Muscle layer of duodenum (tissue), 2 donors: ENCODE results near the gene FBXW7.

Experiments used
- H3K27ac ChIP-seq: one replicate; pipeline ENCODE4 v1.7.0; 2013; ENCODE audit warnings: mild to moderate bottlenecking, low read length
- H3K27me3 ChIP-seq: one replicate; pipeline ENCODE4 v1.7.0; 2013; ENCODE audit warnings: low read depth, mild to moderate bottlenecking, control low read depth, low read length
- H3K36me3 ChIP-seq, 2 donors: one replicate each; pipeline ENCODE4 v1.7.0; 2013; ENCODE audit warnings: low read length in 2 of 2, control low read depth in 1 of 2, mild to moderate bottlenecking in 1 of 2; ENCODE audit not compliant: insufficient read depth in 2 of 2, control insufficient read depth in 1 of 2
- H3K4me1 ChIP-seq, 2 donors: one replicate each; pipeline ENCODE4 v1.7.0; 2013; ENCODE audit warnings: low read length in 2 of 2, mild to moderate bottlenecking in 2 of 2, control low read depth in 1 of 2, moderate library complexity in 1 of 2; ENCODE audit not compliant: insufficient read depth in 2 of 2, control insufficient read depth in 1 of 2
- H3K4me3 ChIP-seq, 2 donors: one replicate each; pipeline ENCODE4 v1.7.0; 2013; ENCODE audit warnings: low read length in 2 of 2, low read depth in 1 of 2, mild to moderate bottlenecking in 1 of 2
- H3K9me3 ChIP-seq, 2 donors: one replicate each; pipeline ENCODE4 v1.7.0; 2013; ENCODE audit warnings: low read length in 2 of 2, control low read depth in 1 of 2, mild to moderate bottlenecking in 1 of 2; ENCODE audit not compliant: control insufficient read depth in 1 of 2
- donor health status: healthy.

Gene FBXW7

DNA sequence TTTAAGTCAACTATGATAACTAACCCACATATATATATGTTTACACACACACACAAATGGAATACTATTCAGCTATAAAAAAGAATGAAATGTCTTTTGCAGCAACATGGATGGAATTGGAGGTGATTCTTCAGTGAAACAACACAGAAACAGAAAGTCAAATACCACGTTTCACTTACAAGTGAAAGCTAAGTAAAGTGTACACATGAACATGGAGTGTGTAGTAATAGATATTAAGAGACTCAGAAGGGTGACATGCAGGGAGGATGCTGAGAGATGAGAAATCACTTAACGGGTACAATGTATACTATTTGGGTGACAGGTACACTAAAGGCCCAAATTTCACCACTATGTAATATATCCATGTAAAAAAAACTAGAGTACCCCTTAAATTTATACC lies 146.5 kb downstream of the FBXW7 start:
- H3K27me3 ChIP-seq: no peaks in the 10 kb centered on the region
- H3K4me3 ChIP-seq: no peak overlapping the region
- no peak overlapping the region for H3K27ac ChIP-seq
- H3K36me3 ChIP-seq: no peaks in the 10 kb centered on the region
- no peaks in the 10 kb centered on the region for H3K4me1 ChIP-seq
- no peaks in the 10 kb centered on the region for H3K9me3 ChIP-seq

DNA sequence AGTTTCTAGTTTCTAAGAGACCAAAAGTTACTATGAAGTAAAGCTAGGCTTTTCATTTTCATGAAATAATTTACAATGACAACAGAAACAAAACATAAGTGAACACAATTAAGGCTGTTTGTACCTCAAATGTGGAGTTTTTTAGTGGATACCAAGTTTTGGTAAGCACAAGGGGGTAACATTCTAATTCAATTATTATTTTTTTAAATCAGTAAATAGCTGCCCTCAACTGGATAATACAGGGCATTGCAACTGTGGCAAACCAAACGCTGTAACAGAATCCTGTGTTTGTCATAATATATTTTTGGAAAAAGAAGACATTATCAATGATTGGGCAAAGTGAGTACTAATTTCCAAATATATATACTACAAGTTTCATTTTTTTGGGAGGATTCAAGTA lies 150.3 kb downstream of the FBXW7 start:
- Histone ChIP-seq H3K27me3 (no peaks in the 10 kb centered on the region), H3K36me3 (no peaks in the 10 kb centered on the region), H3K4me1 (peaks cover 0 to 3% of the 10 kb centered on the region in 2 donors), H3K9me3 (no peaks in the 10 kb centered on the region), H3K27ac (no peak overlapping the region), H3K4me3 (no peak overlapping the region)

DNA sequence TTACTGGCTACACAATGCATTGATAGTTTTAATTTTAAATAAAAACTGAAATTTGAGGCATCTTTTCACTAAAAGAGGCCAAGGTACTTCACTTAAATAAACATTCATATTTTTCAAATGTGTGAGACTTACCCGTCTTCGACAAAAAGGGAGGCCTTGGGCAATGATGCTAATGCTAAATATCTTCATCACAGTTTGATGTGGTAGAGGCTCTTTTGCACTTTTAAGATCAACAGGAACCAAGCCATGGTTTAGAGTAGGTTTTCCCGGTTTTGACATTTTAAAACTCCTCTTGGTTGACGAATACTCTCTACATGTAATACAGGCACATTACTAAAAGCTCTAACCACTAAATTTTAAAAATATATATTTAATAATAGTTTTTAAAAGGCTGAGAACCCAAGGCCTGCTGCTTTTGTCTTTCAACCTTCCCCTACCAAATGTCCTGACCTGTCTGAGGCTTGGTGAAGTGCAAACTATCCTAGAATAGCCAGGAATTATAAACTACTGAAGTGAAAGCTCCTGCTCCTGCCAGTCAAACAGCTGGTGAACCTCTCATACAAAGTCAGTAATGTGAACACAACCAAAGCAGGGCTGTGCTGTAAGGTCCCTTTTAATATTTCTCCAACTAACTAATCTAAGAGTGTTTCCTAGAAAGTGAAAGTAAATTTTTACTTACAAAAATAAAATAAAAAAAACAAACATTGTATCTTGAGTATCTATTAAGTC lies 153.7 kb downstream of the FBXW7 start:
- Histone ChIP-seq H3K27me3 (no peaks in the 10 kb centered on the region), H3K4me1 (peaks cover 0 to 3% of the 10 kb centered on the region in 2 donors), H3K4me3 (peak overlapping the region; percentile 2 to 24), H3K36me3 (no peaks in the 10 kb centered on the region), H3K9me3 (no peaks in the 10 kb centered on the region), H3K27ac (peak overlapping the region; percentile 45)

DNA sequence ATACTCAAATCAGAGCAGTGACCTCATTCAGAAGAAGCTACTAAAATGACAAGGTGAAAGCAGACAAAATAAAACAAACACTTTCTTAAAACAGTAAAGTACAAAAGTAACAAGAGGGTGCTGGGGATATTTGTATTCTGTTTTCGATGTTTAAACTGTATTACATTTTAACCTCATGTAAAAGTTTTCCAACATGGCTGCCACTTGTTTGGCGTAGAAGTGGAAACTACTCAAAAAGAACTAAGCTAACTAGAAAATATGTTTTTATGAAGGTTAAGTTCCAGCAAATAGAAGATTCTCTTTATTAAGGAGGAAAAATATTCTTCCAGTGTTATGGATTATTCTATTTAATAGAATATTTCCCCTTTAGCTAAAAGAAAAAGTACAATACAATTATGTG lies 155.0 kb downstream of the FBXW7 start:
- Histone ChIP-seq H3K9me3 (no peaks in the 10 kb centered on the region), H3K36me3 (no peaks in the 10 kb centered on the region), H3K27me3 (no peaks in the 10 kb centered on the region), H3K27ac (no peak overlapping the region), H3K4me1 (peaks cover 0 to 3% of the 10 kb centered on the region in 2 donors), H3K4me3 (no peak overlapping the region)

DNA sequence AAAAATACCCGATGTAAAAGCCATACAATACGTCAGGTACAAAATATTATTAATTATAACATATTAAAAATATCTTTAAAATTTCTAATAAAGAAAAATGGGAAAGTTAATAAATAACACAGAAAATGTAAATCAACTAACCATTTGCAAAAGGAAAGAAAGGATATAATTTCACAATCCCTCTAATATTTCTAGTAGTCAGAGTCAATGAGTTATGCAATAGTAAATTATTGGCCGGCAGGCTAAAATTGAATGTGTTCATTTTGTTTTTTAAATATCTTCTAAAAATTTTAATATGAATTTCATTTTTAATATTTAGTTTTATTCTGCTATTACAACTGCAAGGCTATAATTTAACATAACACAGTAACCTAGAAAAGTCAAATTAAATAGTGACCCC lies 155.7 kb downstream of the FBXW7 start:
- H3K4me3 ChIP-seq: no peak overlapping the region
- H3K9me3 ChIP-seq: no peaks in the 10 kb centered on the region
- no peaks in the 10 kb centered on the region for H3K27me3 ChIP-seq
- H3K4me1 ChIP-seq: peaks cover 0 to 3% of the 10 kb centered on the region in 2 donors
- no peaks in the 10 kb centered on the region for H3K36me3 ChIP-seq
- H3K27ac ChIP-seq: no peak overlapping the region

DNA sequence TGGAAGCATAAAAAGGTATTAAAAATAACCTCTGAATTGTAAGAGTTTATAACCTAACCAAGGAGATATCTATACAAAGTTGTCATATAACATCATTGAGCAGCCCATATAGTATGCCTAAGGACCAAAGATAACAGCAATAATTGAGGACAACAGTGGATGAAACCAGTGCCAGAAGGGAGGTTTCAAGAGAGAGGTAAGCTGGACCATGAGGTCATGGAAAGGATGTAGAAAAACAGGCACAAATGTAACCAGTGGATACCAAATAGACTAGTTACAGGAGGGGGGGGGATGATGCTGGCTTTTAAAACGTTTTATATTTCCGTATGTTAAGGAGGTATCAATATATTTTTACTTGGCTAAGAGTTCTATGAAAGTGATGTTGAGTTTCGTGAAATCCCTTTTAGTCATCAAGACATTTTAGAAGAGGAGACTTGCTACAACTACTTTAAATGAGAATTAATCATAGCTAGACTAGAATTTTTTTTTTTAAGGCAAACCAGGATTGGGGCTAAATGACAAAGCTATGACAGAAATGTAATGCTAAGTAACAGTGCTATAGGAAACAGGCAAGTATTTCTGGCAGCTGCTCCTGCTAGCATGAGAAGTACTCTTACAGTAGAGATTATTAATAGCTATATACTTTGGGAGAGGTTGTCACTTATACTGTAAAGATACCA lies 161.1 kb downstream of the FBXW7 start:
- no peak overlapping the region for H3K4me3 ChIP-seq
- no peaks in the 10 kb centered on the region for H3K9me3 ChIP-seq
- no peaks in the 10 kb centered on the region for H3K27me3 ChIP-seq
- H3K27ac ChIP-seq: no peak overlapping the region
- peaks cover 0 to 13% of the 10 kb centered on the region in 2 donors for H3K4me1 ChIP-seq
- no peaks in the 10 kb centered on the region for H3K36me3 ChIP-seq

- Histone ChIP-seq H3K27me3 (no peaks in the 10 kb centered on the region), H3K9me3 (no peaks in the 10 kb centered on the region), H3K36me3 (no peaks in the 10 kb centered on the region), H3K4me3 (no peak overlapping the region), H3K4me1 (peaks cover 0 to 13% of the 10 kb centered on the region in 2 donors), H3K27ac (no peak overlapping the region)
These were observed 161.7 kb downstream of the FBXW7 start for GRCh38 chr4:152374153-152374552.

- no peak overlapping the region for H3K4me3 ChIP-seq
- H3K27ac ChIP-seq: no peak overlapping the region
- no peaks in the 10 kb centered on the region for H3K27me3 ChIP-seq
- H3K4me1 ChIP-seq: peaks cover 0 to 13% of the 10 kb centered on the region in 2 donors
- H3K9me3 ChIP-seq: no peaks in the 10 kb centered on the region
- H3K36me3 ChIP-seq: no peaks in the 10 kb centered on the region
These were observed 163.4 kb downstream of the FBXW7 start for GRCh38 chr4:152372444-152372843.

DNA sequence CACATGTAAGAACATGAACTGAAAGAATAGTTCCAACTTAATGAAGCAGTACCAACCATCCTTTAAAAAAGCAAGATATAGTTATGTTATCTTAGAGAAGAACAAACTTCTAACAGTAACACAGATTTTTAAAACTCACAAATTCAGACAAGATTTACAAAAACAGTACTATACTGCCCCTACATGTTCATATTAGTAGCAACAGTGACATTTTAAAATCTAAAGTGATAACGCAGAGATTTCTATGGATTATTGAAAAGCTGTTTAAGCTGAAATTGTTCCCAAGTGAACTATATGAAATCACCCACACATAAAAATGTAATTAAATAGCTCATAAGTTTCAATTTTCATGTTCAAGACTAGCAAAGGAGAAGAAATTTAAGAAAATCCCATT lies 166.0 kb downstream of the FBXW7 start:
- Histone ChIP-seq H3K27ac (no peak overlapping the region), H3K9me3 (no peaks in the 10 kb centered on the region), H3K4me3 (no peak overlapping the region), H3K27me3 (no peaks in the 10 kb centered on the region), H3K36me3 (no peaks in the 10 kb centered on the region), H3K4me1 (peaks cover 0 to 11% of the 10 kb centered on the region in 2 donors)

DNA sequence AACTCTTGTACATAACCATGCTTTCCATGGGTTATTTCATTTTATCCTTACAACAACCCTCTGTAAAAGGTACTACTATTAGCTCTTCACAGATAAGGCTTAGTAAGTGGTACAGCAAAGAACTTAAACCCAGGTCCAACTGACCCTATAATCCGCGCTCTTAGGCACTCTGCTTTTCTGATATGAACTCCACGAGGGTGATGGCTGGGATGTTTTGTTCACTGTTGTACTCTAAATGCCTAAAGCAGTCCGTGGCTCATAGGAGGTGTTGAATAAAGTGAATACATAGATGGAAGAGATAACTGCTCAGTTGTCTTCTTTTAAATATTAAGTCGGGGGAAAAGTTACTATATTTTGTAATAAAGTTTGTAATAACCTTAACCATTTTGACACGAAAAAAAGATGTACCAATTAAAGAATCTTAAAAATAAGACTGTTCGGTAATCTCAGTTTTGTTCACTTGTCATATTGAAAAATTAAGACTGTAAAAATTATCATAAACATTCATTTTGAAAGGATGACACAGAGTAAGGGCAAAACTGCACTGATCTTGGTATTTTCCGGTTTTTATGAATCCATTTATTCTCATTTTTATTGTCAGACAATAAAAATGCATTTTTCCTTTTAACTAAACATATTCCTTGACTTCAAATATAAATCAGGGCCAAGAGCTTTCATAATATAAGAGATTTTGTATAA lies 166.5 kb downstream of the FBXW7 start:
- Histone ChIP-seq H3K4me1 (peaks cover 0 to 6% of the 10 kb centered on the region in 2 donors), H3K27ac (no peak overlapping the region), H3K36me3 (no peaks in the 10 kb centered on the region), H3K27me3 (no peaks in the 10 kb centered on the region), H3K9me3 (no peaks in the 10 kb centered on the region), H3K4me3 (no peak overlapping the region)

GRCh38 chr4:152368001-152368400 lies 167.9 kb downstream of the FBXW7 start:
- Histone ChIP-seq H3K4me3 (no peak overlapping the region), H3K27me3 (no peaks in the 10 kb centered on the region), H3K4me1 (peaks cover 0 to 6% of the 10 kb centered on the region in 2 donors), H3K27ac (no peak overlapping the region), H3K9me3 (no peaks in the 10 kb centered on the region), H3K36me3 (no peaks in the 10 kb centered on the region)
